Kidney (tissue), 14 donors: ENCODE results near the gene PROK1. TPM values are rescaled to one million over a fixed set of nuclear protein-coding genes. Genes with fewer than 3 reads are reported as not detected.

Experiments
- DNase-seq, 5 donors: peaks; one replicate each; pipeline ENCODE4 v3.0.0-alpha.2; 2013 to 2020
- FAIRE-seq: peaks from 2 replicates; lab custom pipeline; 2012; peaks lifted over from hg19 to GRCh38; lab: Jason Lieb, UNC
- H3K27ac ChIP-seq, 2 donors: one replicate each; pipeline ENCODE4 v1.7.0; 2013; ENCODE audit warnings: low read depth in 2 of 2, low read length in 2 of 2, inconsistent platforms in 1 of 2
- H3K27me3 ChIP-seq: one replicate; pipeline ENCODE4 v1.7.1; 2013; ENCODE audit warnings: low read length, inconsistent platforms; ENCODE audit not compliant: control insufficient read depth, insufficient read depth
- H3K36me3 ChIP-seq, 3 donors: one replicate each; pipeline versions ENCODE4 v1.7.0 to v1.7.1; 2013; ENCODE audit warnings: low read length in 3 of 3, control low read depth in 1 of 3, inconsistent platforms in 1 of 3; ENCODE audit not compliant: insufficient read depth in 3 of 3, control insufficient read depth in 2 of 3
- H3K4me1 ChIP-seq, 3 donors: one replicate each; pipeline versions ENCODE4 v1.7.0 to v1.7.1; 2013; ENCODE audit warnings: low read length in 3 of 3, inconsistent platforms in 1 of 3, low read depth in 1 of 3; ENCODE audit not compliant: control insufficient read depth in 2 of 3, insufficient read depth in 2 of 3
- H3K4me3 ChIP-seq, 3 donors: one replicate each; pipeline versions ENCODE4 v1.7.0 to v1.8.1; 2013; ENCODE audit warnings: low read length in 3 of 3, control low read depth in 1 of 3, inconsistent platforms in 1 of 3
- H3K9ac ChIP-seq, 3 donors: one replicate each; pipeline versions ENCODE4 v1.7.0 to v1.7.1; 2013; ENCODE audit warnings: low read length in 3 of 3, control low read depth in 1 of 3, inconsistent platforms in 1 of 3
- H3K9me3 ChIP-seq, 3 donors: one replicate each; pipeline versions ENCODE4 v1.7.0 to v1.7.1; 2013; ENCODE audit warnings: low read length in 3 of 3, control low read depth in 1 of 3, inconsistent platforms in 1 of 3; ENCODE audit not compliant: control insufficient read depth in 2 of 3, insufficient read depth in 1 of 3
- intact Hi-C: fragments of 100-400 bp; cut with DNase I; formaldehyde crosslinking; loops from one replicate; pipeline ENCODE4 v1.11.1; 2022
- polyA plus RNA-seq: library from polyadenylated mRNA; stranded (reverse); fragments of 350-450 nt; fragmentation: Illumina TruSeq; extraction: RNeasy Lipid Tissue Mini Kit (QIAGEN cat#74804); gene quantifications from one replicate; pipeline ENCODE4 v1.2.3, GENCODE V29; 2014; ENCODE audit warnings: low read depth, low replicate concordance; ENCODE audit not compliant: insufficient read depth
- total RNA-seq: library from RNA; stranded (reverse); fragmentation: NEBNext Ultra II Directional; extraction: Animal tissue kit (Norgen Biotek cat#: 25700); gene quantifications from one replicate; pipeline ENCODE4 v1.2.1, GENCODE V29; 2021
- TF ChIP-seq, protein P1 (sequence below): IDR thresholded peaks from 3 replicates; pipeline ENCODE4 v1.5.1; 2012; ENCODE audit warnings: mild to moderate bottlenecking, moderate library complexity, borderline replicate concordance; ENCODE audit not compliant: insufficient read depth; ENCODE audit errors: extremely low read depth
- donor health status: control.
- donor health status: control.
- donor health status: control.
- donor health status: control.
- donor health status: control.
- donor health status: DM: yes; HTN: yes; CAD: no.
- donor health status: Normal renal cell carcinoma (clear cell type).

The PROK1 gene
- total and polyA plus RNA-seq, 2 donors from 2014 or later: not detected

DNA sequence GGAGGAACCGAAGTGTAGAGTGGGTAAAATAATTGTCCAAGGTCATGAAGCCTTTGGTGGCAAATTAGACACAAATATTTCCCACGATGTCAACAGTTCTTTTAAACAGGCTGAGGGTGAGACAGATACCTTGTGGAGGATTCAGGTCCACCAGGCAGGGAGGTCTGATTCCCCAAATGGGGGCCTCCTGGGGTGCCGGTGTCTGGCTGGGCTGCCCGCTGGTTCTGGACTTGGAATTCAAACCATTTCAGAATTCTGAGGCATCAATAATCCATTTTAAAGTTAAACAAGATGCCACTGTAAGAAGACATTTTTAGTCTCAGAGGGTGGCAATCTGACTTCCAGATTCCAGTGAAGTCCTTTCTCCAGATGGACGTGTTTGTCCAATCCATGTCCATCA lies 52.5 kb downstream of the PROK1 start:
- Histone ChIP-seq H3K9me3 (no peaks in the 10 kb centered on the region), H3K27ac (no peak overlapping the region), H3K4me1 (no peaks in the 10 kb centered on the region), H3K4me3 (no peak overlapping the region), H3K27me3 (no peaks in the 10 kb centered on the region), H3K9ac (no peak overlapping the region), H3K36me3 (no peaks in the 10 kb centered on the region)
- FAIRE-seq (no peak), DNase-seq (peak in 1 of 5 donors; percentile 13)
- intact Hi-C loops: no loop called here
- TF ChIP-seq, protein P1, sequence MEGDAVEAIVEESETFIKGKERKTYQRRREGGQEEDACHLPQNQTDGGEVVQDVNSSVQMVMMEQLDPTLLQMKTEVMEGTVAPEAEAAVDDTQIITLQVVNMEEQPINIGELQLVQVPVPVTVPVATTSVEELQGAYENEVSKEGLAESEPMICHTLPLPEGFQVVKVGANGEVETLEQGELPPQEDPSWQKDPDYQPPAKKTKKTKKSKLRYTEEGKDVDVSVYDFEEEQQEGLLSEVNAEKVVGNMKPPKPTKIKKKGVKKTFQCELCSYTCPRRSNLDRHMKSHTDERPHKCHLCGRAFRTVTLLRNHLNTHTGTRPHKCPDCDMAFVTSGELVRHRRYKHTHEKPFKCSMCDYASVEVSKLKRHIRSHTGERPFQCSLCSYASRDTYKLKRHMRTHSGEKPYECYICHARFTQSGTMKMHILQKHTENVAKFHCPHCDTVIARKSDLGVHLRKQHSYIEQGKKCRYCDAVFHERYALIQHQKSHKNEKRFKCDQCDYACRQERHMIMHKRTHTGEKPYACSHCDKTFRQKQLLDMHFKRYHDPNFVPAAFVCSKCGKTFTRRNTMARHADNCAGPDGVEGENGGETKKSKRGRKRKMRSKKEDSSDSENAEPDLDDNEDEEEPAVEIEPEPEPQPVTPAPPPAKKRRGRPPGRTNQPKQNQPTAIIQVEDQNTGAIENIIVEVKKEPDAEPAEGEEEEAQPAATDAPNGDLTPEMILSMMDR: no peak

DNA sequence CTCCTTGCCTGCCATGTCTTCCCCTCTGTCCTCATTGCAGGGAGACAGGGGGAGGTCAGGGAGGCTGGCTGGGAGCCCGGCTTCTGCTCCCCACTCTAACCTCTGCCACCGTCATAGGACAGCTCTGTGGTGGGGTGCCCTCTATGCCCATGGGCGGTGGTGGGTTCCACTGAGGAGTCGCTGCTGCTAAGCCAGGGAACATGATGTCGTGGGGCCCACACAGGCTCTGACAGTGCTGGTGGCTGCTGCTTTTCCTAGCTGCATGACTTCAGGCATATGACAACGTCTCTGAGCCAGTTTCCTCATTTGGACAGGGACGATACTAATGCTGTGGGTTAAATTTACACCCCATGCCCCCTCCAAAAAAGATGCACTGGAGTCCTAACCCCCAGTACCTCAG lies 53.3 kb downstream of the PROK1 start:
- Histone ChIP-seq H3K27ac (no peak overlapping the region), H3K36me3 (no peaks in the 10 kb centered on the region), H3K4me1 (no peaks in the 10 kb centered on the region), H3K9me3 (no peaks in the 10 kb centered on the region), H3K27me3 (no peaks in the 10 kb centered on the region), H3K4me3 (no peak overlapping the region), H3K9ac (no peak overlapping the region)
- intact Hi-C loops: no loop called here
- no peak for DNase-seq
- TF ChIP-seq, protein P1: no peak
- FAIRE-seq: no peak

DNA sequence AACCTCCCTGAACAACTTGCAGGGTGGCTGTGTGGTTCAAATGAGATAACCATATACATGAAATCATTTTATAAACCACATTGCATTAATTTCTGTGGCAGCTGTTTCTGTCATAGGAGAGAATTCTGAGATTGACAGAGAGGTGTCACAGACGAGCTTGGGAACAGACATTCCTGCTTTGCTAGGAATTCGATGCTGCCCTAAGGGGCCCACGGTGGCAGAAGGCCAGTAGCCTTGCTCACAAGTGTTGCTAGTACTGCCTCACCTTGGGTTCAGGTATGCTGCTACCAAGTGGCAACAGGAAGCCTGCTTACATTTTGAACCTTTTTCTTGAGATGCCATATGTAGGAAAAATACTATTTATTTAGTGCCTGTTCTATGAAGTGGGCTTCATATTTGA lies 54.6 kb downstream of the PROK1 start:
- no peak overlapping the region for H3K9ac ChIP-seq
- no peak for FAIRE-seq
- intact Hi-C loops: no loop called here
- no peak overlapping the region for H3K27ac ChIP-seq
- no peak overlapping the region for H3K4me3 ChIP-seq
- no peaks in the 10 kb centered on the region for H3K4me1 ChIP-seq
- no peaks in the 10 kb centered on the region for H3K27me3 ChIP-seq
- TF ChIP-seq, protein P1: no peak
- H3K9me3 ChIP-seq: no peaks in the 10 kb centered on the region
- no peaks in the 10 kb centered on the region for H3K36me3 ChIP-seq
- DNase-seq: no peak

DNA sequence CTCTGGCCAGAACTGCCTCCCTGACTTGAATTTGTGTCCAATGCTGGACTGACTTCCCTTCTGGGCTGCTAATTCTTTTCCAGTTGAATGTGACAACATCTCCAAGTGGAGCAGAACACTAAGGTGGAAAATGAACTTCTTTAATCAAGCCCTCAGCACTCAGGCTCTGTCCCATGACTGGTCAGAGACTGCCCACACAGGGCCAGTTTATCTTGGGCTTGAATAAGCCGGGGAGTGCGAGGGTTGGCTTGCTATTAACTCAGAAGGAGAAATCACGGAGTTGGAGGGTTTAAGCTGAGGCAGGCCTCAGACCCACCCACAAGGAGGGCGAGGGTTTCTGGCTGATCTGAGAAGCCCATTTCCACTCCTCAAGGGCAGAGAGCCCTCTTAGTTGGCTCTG lies 55.6 kb downstream of the PROK1 start:
- H3K9me3 ChIP-seq: no peaks in the 10 kb centered on the region
- no peak for DNase-seq
- no peaks in the 10 kb centered on the region for H3K27me3 ChIP-seq
- no peak for FAIRE-seq
- TF ChIP-seq, protein P1: no peak
- no peaks in the 10 kb centered on the region for H3K4me1 ChIP-seq
- no peak overlapping the region for H3K4me3 ChIP-seq
- intact Hi-C loops: no loop called here
- H3K27ac ChIP-seq: no peak overlapping the region
- no peaks in the 10 kb centered on the region for H3K36me3 ChIP-seq
- no peak overlapping the region for H3K9ac ChIP-seq
